ENCODE data around the gene ALDOA.

DNA sequence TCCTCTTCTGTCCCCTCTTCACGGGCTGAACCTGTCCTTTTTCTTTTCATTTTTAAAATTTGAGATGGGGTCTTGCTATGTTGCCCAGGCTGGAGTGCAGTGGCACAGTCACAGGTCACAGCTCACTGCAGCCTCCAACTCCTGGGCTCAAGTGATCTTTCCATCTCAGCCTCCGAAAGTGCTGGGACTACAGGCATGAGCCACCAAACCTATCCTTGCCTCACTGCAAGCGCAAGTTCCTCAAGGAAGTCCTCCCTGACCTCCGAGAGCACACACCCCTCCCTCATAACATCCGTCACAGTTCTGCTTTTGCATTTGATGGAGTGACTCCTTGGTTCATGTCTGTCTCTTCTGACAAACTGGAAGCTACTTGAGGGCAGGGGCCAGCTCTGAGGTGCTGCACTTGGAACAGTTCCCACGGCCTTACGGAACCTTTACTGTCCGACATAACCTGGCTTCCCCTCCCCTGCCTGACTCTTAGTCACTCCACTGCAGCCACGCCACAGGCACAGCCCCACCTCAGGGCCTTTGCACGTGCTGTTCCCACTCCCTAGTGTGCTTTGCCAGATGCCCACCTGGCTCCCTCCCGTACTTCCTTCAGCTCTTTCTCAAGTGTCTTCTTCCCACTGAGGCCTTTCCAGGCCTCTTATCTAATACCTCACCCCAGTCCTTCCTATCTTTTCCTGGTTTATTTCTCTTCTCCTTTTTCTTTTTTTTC, 21.8 kb downstream of the ALDOA start:
- TF ChIP-seq, protein P1, sequence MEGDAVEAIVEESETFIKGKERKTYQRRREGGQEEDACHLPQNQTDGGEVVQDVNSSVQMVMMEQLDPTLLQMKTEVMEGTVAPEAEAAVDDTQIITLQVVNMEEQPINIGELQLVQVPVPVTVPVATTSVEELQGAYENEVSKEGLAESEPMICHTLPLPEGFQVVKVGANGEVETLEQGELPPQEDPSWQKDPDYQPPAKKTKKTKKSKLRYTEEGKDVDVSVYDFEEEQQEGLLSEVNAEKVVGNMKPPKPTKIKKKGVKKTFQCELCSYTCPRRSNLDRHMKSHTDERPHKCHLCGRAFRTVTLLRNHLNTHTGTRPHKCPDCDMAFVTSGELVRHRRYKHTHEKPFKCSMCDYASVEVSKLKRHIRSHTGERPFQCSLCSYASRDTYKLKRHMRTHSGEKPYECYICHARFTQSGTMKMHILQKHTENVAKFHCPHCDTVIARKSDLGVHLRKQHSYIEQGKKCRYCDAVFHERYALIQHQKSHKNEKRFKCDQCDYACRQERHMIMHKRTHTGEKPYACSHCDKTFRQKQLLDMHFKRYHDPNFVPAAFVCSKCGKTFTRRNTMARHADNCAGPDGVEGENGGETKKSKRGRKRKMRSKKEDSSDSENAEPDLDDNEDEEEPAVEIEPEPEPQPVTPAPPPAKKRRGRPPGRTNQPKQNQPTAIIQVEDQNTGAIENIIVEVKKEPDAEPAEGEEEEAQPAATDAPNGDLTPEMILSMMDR (IDR thresholded peaks at IDR 0.05) = no peak
- TF ChIP-seq POLR2A (IDR thresholded peaks at IDR 0.05) = no peak
